Mucosa of rectum (tissue), 2 donors: ENCODE results near the gene MAP10.

Experiments
- H3K27ac ChIP-seq, 2 donors: one replicate each; pipeline ENCODE4 v1.7.0; 2013; ENCODE audit warnings: inconsistent platforms in 2 of 2, low read depth in 2 of 2, low read length in 2 of 2
- H3K27me3 ChIP-seq, 2 donors: one replicate each; pipeline ENCODE4 v1.7.0; 2013; ENCODE audit warnings: low read length in 2 of 2; ENCODE audit not compliant: control insufficient read depth in 2 of 2, insufficient read depth in 2 of 2
- H3K36me3 ChIP-seq, 2 donors: one replicate each; pipeline ENCODE4 v1.7.0; 2013; ENCODE audit warnings: low read length in 2 of 2; ENCODE audit not compliant: control insufficient read depth in 2 of 2, insufficient read depth in 2 of 2
- H3K4me1 ChIP-seq, 2 donors: one replicate each; pipeline ENCODE4 v1.7.0; 2013; ENCODE audit warnings: low read length in 2 of 2, mild to moderate bottlenecking in 1 of 2; ENCODE audit not compliant: control insufficient read depth in 2 of 2, insufficient read depth in 2 of 2
- H3K4me3 ChIP-seq, 2 donors: one replicate each; pipeline ENCODE4 v1.7.0; 2013; ENCODE audit warnings: low read length in 2 of 2
- H3K9ac ChIP-seq, 2 donors: one replicate each; pipeline ENCODE4 v1.7.0; 2013; ENCODE audit warnings: low read length in 2 of 2, low read depth in 1 of 2, mild to moderate bottlenecking in 1 of 2
- H3K9me3 ChIP-seq, 2 donors: one replicate each; pipeline ENCODE4 v1.7.0; 2013; ENCODE audit warnings: low read length in 2 of 2; ENCODE audit not compliant: control insufficient read depth in 2 of 2
- donor health status: healthy.
- donor health status: Normal muscosa, but diverticular disease.

Gene MAP10, protein sequence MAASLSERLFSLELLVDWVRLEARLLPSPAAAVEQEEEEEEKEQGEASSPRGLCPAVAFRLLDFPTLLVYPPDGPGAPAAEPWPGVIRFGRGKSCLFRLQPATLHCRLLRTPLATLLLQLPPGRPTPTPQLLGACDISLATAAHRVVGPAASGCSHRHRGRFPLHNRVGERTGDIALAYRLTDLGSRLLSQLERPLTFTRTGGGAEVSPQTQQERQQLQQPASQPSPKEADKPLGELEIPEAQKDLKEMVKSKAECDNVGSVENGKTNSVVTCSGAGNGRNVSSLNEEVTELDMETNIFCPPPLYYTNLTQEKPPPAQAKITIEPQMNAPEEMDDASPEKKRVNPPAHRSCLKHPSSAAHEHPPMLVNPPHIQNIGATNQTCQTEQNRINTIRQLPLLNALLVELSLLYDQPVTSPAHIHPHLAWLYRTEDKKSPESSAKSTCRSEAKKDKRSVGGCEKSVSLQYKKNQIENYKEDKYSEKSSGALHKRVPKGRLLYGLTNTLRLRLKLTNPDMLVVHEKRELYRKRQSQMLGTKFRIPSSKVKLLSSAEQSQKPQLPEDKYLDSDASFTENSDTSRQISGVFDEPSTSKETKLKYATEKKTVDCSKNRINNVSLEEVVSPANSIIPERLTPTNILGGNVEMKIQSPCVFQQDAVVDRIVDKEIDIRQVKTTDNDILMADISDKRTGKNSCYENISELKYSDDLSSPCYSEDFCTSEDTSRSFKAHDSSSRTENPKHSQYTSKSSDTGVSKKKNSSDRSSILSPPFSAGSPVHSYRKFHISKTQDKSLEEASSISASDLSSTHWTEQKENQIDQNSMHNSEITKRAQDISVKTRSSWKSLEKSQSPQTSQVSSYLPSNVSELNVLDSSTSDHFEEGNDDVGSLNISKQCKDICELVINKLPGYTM

GRCh38 chr1:232805269-232806185 is at the start of gene MAP10:
TSS of gene MAP10 (plus strand) at chr1:232805416. CDS start at chr1:232805450, 34 bp downstream.
- Histone ChIP-seq H3K27me3 (no peaks in the 10 kb centered on the region), H3K36me3 (no peaks in the 10 kb centered on the region), H3K4me3 (peak within 1 kb of the TSS; percentile 81 to 82), H3K4me1 (peaks cover 8% of the 10 kb centered on the region in 2 donors), H3K9me3 (no peaks in the 10 kb centered on the region), H3K9ac (peak within 1 kb of the TSS; percentile 60 to 83), H3K27ac (peak within 1 kb of the TSS; percentile 61 to 64)

- Histone ChIP-seq H3K9me3 (peaks cover 3 to 4% of the 10 kb centered on the region in 2 donors), H3K4me1 (peaks cover 24 to 37% of the 10 kb centered on the region in 2 donors), H3K27ac (peak overlapping the region; percentile 82 to 92), H3K36me3 (no peaks in the 10 kb centered on the region), H3K27me3 (no peaks in the 10 kb centered on the region), H3K4me3 (peak overlapping the region; percentile 1 to 28), H3K9ac (peak overlapping the region in 1 of 2 donors; percentile 6)
These were observed 40.6 kb upstream of the MAP10 start for GRCh38 chr1:232764458-232765251.

DNA sequence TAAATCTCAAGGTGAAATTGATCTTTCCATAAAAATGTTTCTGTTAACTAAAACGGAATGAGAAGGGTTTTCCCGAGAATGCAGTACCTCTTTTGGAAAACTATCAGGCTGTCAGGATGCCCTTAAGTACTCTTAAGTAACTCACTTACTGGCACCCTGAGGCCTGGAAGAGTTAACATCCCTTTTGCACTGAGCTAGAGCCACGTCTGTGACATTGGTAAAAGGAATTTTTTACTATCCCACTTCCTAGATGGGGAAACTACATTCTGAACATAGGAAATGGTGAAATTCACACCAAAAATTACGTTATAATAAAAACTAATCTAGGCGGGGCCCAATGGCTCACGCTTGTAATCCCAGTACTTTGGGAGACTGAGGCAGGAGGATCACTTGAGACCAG is 39.7 kb upstream of the MAP10 start:
- H3K9ac ChIP-seq: peak overlapping the region in 1 of 2 donors; percentile 6
- peaks cover 24 to 37% of the 10 kb centered on the region in 2 donors for H3K4me1 ChIP-seq
- peak overlapping the region in 1 of 2 donors; percentile 28 for H3K4me3 ChIP-seq
- no peaks in the 10 kb centered on the region for H3K27me3 ChIP-seq
- H3K9me3 ChIP-seq: peaks cover 3 to 4% of the 10 kb centered on the region in 2 donors
- H3K27ac ChIP-seq: peak overlapping the region; percentile 82 to 92
- no peaks in the 10 kb centered on the region for H3K36me3 ChIP-seq

GRCh38 chr1:232766241-232766890 is 38.9 kb upstream of the MAP10 start:
- peak overlapping the region in 1 of 2 donors; percentile 23 for H3K9ac ChIP-seq
- no peaks in the 10 kb centered on the region for H3K36me3 ChIP-seq
- no peaks in the 10 kb centered on the region for H3K27me3 ChIP-seq
- peak overlapping the region; percentile 82 to 92 for H3K27ac ChIP-seq
- no peak overlapping the region for H3K4me3 ChIP-seq
- peaks cover 24 to 37% of the 10 kb centered on the region in 2 donors for H3K4me1 ChIP-seq
- peaks cover 3 to 4% of the 10 kb centered on the region in 2 donors for H3K9me3 ChIP-seq

DNA sequence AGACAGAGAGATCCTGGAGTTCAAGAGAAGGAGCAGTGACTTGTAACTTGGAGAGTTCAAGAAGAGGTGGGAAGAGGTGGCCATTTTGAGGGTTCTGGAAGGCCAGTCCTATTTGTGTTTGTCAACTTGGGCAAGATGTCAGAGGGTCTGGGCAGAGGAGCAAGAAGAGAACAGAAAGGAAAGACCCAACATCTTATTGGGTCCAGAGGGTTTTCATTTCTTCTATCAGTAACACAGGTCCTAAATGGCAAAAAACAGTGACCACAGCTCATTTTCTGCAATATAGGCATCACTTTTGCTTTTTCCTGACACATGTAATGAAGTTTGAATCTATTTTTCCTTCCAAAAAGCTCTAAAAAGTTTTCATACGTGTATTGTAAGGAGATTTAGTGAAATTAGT is 38.3 kb upstream of the MAP10 start:
- H3K9me3 ChIP-seq: peaks cover 3 to 4% of the 10 kb centered on the region in 2 donors
- H3K4me1 ChIP-seq: peaks cover 24 to 37% of the 10 kb centered on the region in 2 donors
- no peaks in the 10 kb centered on the region for H3K36me3 ChIP-seq
- H3K27ac ChIP-seq: peak overlapping the region; percentile 82 to 92
- H3K9ac ChIP-seq: peak overlapping the region in 1 of 2 donors; percentile 56
- H3K27me3 ChIP-seq: no peaks in the 10 kb centered on the region
- no peak overlapping the region for H3K4me3 ChIP-seq

DNA sequence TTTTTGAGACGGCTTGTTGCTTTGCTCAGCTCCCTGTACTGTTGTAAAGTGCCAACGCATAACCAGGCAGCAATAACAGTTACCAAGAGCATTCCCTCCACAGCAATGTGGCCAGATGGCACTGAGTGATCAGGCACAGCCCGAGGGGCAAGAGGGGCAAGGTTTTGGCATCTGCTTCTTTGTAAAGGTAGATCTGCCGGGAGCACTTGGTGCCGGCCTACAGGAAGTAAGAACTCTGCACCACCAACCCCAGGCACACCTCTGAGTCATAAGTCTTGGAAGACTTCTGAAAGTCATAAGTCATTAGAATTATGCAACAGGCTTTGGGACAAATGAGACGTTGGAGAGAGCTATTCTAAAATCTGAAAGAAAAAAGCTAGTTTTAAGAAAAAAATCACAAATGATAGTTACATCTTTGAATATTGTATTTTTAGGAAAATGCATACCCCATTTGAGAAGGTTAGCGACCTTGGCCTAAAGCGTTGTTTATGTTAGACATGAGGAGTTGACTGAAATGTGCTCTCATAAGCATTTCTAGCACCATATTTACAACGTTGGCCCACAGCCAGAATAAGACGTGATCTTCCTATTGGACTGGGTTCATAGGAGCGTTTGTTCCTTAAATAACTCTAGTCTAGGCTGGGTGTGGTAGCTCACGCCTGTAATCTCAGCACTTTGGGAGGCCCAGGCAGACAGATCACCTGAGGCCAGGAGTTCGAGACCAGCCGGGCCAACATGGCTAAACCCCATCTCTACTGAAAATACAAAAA is 37.7 kb upstream of the MAP10 start:
- peak overlapping the region; percentile 82 to 92 for H3K27ac ChIP-seq
- H3K9ac ChIP-seq: peak overlapping the region in 1 of 2 donors; percentile 56
- no peaks in the 10 kb centered on the region for H3K36me3 ChIP-seq
- H3K27me3 ChIP-seq: no peaks in the 10 kb centered on the region
- no peak overlapping the region for H3K4me3 ChIP-seq
- H3K9me3 ChIP-seq: peaks cover 3 to 4% of the 10 kb centered on the region in 2 donors
- peaks cover 24 to 37% of the 10 kb centered on the region in 2 donors for H3K4me1 ChIP-seq

GRCh38 chr1:232768793-232769192 is 36.4 kb upstream of the MAP10 start:
- no peaks in the 10 kb centered on the region for H3K36me3 ChIP-seq
- no peak overlapping the region for H3K4me3 ChIP-seq
- no peak overlapping the region for H3K9ac ChIP-seq
- no peaks in the 10 kb centered on the region for H3K27me3 ChIP-seq
- H3K9me3 ChIP-seq: peaks cover 0 to under 1% of the 10 kb centered on the region in 2 donors
- peaks cover 24 to 37% of the 10 kb centered on the region in 2 donors for H3K4me1 ChIP-seq
- H3K27ac ChIP-seq: no peak overlapping the region

DNA sequence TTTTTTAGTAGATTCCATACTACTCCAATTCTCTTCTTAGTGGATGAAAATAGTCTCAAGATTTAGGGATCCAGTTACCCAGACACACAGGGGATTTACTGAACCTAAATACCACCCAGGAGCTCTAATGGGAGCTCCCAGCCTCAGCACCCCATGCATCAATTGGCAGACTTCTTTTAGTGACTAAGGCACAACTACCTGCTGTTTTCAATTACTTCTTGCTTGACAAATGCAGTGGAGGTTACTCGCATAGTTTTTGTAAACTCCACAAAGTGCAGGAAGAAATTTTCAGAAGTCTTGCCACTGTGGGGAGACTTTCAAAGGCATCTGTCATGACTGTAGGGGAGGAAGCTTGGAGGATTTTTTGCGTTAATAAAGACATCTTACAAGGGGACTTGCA is 35.5 kb upstream of the MAP10 start:
- Histone ChIP-seq H3K4me1 (peaks cover 23 to 32% of the 10 kb centered on the region in 2 donors), H3K36me3 (no peaks in the 10 kb centered on the region), H3K4me3 (no peak overlapping the region), H3K9ac (no peak overlapping the region), H3K27ac (no peak overlapping the region), H3K27me3 (no peaks in the 10 kb centered on the region), H3K9me3 (no peaks in the 10 kb centered on the region)
